ENCODE data around the gene CD79B. TPM values are rescaled to one million over a fixed set of nuclear protein-coding genes. Genes with fewer than 3 reads are reported as not detected.

Gene CD79B
- total and polyA plus RNA-seq, 9 of the 15 experiments (the other 6 are each of a cell fraction or from before 2014, with no cell fraction given), result 0.15 to 0.62 (median 0.44) TPM; not detected in 2

DNA sequence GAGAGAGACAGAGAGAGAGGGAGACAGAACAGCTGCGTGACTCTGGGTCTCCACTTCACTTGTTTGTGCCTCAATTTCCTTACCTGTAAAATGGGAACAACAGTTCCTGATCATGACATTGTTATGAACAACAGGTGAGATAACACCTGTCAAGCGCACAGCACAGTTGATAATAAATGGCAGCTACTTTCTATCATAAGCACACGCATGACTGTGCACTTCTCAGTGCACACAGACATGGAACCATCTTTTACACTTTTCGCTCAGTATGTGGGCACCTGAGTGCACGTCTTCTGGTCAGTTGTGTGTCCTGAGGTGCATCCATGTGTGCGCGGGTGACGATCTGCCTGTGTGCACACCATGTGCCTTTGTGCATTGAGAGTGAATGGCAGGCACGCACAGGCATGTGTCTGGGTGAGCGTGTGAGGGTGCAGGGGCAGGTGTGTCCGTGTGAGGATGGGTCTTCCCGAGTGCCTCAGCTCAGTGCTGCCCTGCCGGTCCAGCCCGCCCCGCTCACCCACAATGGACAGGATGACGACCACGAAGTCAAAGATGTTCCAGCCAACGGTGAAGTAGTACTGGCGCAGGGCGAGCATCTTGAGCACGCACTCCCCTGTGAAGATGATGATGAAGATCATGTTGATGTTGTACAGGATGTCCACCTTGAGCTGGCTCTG, 10.3 kb upstream of the CD79B start:
- Histone ChIP-seq H3K27ac (ENCODE audit: extremely low read depth, low read depth, low read length) (no peak overlapping the region), H3K27me3 (ENCODE audit: control insufficient read depth in 2 of 2, insufficient read depth in 2 of 2, low read length in 2 of 2) (peaks cover 17 to 50% of the 10 kb centered on the region in 2 experiments; a peak in 4 of 5 replicates), H3K9me1 (ENCODE audit: control insufficient read depth, insufficient read depth, low read length) (no peaks in the 10 kb centered on the region), H3K9ac (ENCODE audit: insufficient read depth in 1 of 2, low read depth in 2 of 2, low read length in 2 of 2) (no peak overlapping the region), H2AFZ (ENCODE audit: low read depth, low read length) (no peak overlapping the region), H3K36me3 (ENCODE audit: control insufficient read depth, insufficient read depth, low read length) (no peaks in the 10 kb centered on the region), H3K9me3 (replicated peaks; ENCODE audit: control insufficient read depth, insufficient read depth, low read depth, low read length) (no peaks in the 10 kb centered on the region; the same call in 1 of the 2 replicates), H3K4me2 (ENCODE audit: insufficient read depth, low read length) (no peak overlapping the region), H3K79me2 (ENCODE audit: control insufficient read depth, insufficient read depth, low read length) (no peaks in the 10 kb centered on the region), H3K4me1 (replicated peaks in 1 of 2; ENCODE audit: control insufficient read depth in 2 of 2, insufficient read depth in 2 of 2, low read length in 2 of 2) (peaks cover 3 to 40% of the 10 kb centered on the region in 2 experiments; a peak in 3 of 5 replicates), H4K20me1 (replicated peaks; ENCODE audit: control insufficient read depth, insufficient read depth, low read length) (no peaks in the 10 kb centered on the region; the same call in 1 of the 2 replicates), H3K4me3 (no peak overlapping the region)
- no peak for ATAC-seq
- 17% methylated on average over 17 of the region's 21 CpGs for WGBS (ENCODE audit: insufficient coverage, low coverage, missing lambda C conversion rate)
- ChIA-PET CTCF (ENCODE audit: low intra/inter-chr PET ratio) (no interaction called here), POLR2A (no interaction called here)
- in situ Hi-C loops (cut with MboI), result no loop called here
- no peak for DNase-seq (ENCODE audit: extremely low read depth in 1 of 4, low spot score in 3 of 4)
- no TSS peak for BruUV-seq (replicated peaks)
- intact Hi-C loops (cut with micrococcal nuclease), result loop anchor here (10.0 kb wide), 1 partner anchor 82 kb away; the partner anchor contains the start of gene ICAM2
- FAIRE-seq, result no peak
- TF ChIP-seq ZNF354B (CRISPR knock-in tag; IDR thresholded peaks at IDR 0.05) (no peak), JUNB (CRISPR knock-in tag; conservative IDR thresholded peaks at IDR 0.05) (no peak), TCF3 (CRISPR knock-in tag; IDR thresholded peaks at IDR 0.05) (no peak), SREBF2 (CRISPR knock-in tag; IDR thresholded peaks at IDR 0.05) (no peak), RBFOX2 (IDR thresholded peaks at IDR 0.05; ENCODE audit: low read depth, low read length) (no peak), RNF2 (IDR thresholded peaks at IDR 0.05) (no peak), BCOR (IDR thresholded peaks at IDR 0.05) (no peak), HNRNPLL (IDR thresholded peaks at IDR 0.05; ENCODE audit: low read depth, low read length, poor library complexity, severe bottlenecking) (no peak), RBM25 (IDR thresholded peaks at IDR 0.05; ENCODE audit: low read depth, low read length, severe bottlenecking) (peak; percentile 54)
- TF ChIP-seq, protein P1, sequence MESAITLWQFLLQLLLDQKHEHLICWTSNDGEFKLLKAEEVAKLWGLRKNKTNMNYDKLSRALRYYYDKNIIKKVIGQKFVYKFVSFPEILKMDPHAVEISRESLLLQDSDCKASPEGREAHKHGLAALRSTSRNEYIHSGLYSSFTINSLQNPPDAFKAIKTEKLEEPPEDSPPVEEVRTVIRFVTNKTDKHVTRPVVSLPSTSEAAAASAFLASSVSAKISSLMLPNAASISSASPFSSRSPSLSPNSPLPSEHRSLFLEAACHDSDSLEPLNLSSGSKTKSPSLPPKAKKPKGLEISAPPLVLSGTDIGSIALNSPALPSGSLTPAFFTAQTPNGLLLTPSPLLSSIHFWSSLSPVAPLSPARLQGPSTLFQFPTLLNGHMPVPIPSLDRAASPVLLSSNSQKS (CRISPR knock-in tag; IDR thresholded peaks at IDR 0.05), result no peak
- TF ChIP-seq, protein P2, sequence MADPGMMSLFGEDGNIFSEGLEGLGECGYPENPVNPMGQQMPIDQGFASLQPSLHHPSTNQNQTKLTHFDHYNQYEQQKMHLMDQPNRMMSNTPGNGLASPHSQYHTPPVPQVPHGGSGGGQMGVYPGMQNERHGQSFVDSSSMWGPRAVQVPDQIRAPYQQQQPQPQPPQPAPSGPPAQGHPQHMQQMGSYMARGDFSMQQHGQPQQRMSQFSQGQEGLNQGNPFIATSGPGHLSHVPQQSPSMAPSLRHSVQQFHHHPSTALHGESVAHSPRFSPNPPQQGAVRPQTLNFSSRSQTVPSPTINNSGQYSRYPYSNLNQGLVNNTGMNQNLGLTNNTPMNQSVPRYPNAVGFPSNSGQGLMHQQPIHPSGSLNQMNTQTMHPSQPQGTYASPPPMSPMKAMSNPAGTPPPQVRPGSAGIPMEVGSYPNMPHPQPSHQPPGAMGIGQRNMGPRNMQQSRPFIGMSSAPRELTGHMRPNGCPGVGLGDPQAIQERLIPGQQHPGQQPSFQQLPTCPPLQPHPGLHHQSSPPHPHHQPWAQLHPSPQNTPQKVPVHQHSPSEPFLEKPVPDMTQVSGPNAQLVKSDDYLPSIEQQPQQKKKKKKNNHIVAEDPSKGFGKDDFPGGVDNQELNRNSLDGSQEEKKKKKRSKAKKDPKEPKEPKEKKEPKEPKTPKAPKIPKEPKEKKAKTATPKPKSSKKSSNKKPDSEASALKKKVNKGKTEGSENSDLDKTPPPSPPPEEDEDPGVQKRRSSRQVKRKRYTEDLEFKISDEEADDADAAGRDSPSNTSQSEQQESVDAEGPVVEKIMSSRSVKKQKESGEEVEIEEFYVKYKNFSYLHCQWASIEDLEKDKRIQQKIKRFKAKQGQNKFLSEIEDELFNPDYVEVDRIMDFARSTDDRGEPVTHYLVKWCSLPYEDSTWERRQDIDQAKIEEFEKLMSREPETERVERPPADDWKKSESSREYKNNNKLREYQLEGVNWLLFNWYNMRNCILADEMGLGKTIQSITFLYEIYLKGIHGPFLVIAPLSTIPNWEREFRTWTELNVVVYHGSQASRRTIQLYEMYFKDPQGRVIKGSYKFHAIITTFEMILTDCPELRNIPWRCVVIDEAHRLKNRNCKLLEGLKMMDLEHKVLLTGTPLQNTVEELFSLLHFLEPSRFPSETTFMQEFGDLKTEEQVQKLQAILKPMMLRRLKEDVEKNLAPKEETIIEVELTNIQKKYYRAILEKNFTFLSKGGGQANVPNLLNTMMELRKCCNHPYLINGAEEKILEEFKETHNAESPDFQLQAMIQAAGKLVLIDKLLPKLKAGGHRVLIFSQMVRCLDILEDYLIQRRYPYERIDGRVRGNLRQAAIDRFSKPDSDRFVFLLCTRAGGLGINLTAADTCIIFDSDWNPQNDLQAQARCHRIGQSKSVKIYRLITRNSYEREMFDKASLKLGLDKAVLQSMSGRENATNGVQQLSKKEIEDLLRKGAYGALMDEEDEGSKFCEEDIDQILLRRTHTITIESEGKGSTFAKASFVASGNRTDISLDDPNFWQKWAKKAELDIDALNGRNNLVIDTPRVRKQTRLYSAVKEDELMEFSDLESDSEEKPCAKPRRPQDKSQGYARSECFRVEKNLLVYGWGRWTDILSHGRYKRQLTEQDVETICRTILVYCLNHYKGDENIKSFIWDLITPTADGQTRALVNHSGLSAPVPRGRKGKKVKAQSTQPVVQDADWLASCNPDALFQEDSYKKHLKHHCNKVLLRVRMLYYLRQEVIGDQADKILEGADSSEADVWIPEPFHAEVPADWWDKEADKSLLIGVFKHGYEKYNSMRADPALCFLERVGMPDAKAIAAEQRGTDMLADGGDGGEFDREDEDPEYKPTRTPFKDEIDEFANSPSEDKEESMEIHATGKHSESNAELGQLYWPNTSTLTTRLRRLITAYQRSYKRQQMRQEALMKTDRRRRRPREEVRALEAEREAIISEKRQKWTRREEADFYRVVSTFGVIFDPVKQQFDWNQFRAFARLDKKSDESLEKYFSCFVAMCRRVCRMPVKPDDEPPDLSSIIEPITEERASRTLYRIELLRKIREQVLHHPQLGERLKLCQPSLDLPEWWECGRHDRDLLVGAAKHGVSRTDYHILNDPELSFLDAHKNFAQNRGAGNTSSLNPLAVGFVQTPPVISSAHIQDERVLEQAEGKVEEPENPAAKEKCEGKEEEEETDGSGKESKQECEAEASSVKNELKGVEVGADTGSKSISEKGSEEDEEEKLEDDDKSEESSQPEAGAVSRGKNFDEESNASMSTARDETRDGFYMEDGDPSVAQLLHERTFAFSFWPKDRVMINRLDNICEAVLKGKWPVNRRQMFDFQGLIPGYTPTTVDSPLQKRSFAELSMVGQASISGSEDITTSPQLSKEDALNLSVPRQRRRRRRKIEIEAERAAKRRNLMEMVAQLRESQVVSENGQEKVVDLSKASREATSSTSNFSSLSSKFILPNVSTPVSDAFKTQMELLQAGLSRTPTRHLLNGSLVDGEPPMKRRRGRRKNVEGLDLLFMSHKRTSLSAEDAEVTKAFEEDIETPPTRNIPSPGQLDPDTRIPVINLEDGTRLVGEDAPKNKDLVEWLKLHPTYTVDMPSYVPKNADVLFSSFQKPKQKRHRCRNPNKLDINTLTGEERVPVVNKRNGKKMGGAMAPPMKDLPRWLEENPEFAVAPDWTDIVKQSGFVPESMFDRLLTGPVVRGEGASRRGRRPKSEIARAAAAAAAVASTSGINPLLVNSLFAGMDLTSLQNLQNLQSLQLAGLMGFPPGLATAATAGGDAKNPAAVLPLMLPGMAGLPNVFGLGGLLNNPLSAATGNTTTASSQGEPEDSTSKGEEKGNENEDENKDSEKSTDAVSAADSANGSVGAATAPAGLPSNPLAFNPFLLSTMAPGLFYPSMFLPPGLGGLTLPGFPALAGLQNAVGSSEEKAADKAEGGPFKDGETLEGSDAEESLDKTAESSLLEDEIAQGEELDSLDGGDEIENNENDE (IDR thresholded peaks at IDR 0.05; ENCODE audit: low read depth, low read length), result no peak
